Suprapubic skin (tissue), 4 donors: Measurements from ENCODE around the gene TSLP. TPM values are rescaled to one million over a fixed set of nuclear protein-coding genes. Genes with fewer than 3 reads are reported as not detected.

ENCODE experiments used
- DNase-seq, 2 donors: peaks; one replicate each; pipeline ENCODE4 v3.0.0-alpha.2; 2019; ENCODE audit warnings: low spot score in 2 of 2
- H3K27ac ChIP-seq: fragments of 200-600 bp; sonication (generic); one replicate; pipeline ENCODE4 v1.5.1; 2019
- H3K27me3 ChIP-seq: fragments of 200-600 bp; sonication (generic); one replicate; pipeline ENCODE4 v1.5.1; 2019
- H3K36me3 ChIP-seq: fragments of 200-600 bp; sonication (generic); one replicate; pipeline ENCODE4 v1.5.1; 2019
- H3K4me1 ChIP-seq: fragments of 200-600 bp; sonication (generic); one replicate; pipeline ENCODE4 v1.5.1; 2019
- H3K4me3 ChIP-seq: fragments of 200-600 bp; sonication (generic); one replicate; pipeline ENCODE4 v1.5.1; 2019; ENCODE audit warnings: mild to moderate bottlenecking
- H3K9me3 ChIP-seq: fragments of 200-600 bp; sonication (generic); one replicate; pipeline ENCODE4 v1.5.1; 2019
- EP300 ChIP-seq: sonication (generic); formaldehyde crosslinking; IDR thresholded peaks from one replicate; pipeline ENCODE4 v1.6.1; 2017; ENCODE audit warnings: antibody characterized with exemption
- POLR2A ChIP-seq, 2 donors: fragments of 450-650 bp; IDR thresholded peaks; one replicate each; pipeline ENCODE4 v1.6.1; 2017; ENCODE audit warnings: antibody characterized with exemption in 2 of 2, mild to moderate bottlenecking in 2 of 2, moderate library complexity in 2 of 2
- POLR2AphosphoS5 ChIP-seq, 3 donors: sonication (generic); formaldehyde crosslinking; IDR thresholded peaks; one replicate each; pipeline ENCODE4 v1.6.1; 2017; ENCODE audit warnings: antibody characterized with exemption in 3 of 3
- WGBS: methylation state at CpG from one replicate; pipeline ENCODE4 v1.1.5; 2018; 5-methylcytosine and 5-hydroxymethylcytosine counted together
- total RNA-seq, 4 donors: library from RNA; depleted of rRNA; stranded (reverse); fragments of >200 nt; gene quantifications; one replicate each; pipeline ENCODE4 v1.1.0, GENCODE V29; 2016
- TF ChIP-seq, protein P1 (sequence below), 2 donors: fragments of 200-600 bp in 1 of 2; fragments of 450-650 bp in 1 of 2; sonication (generic) in 1 of 2; IDR thresholded peaks; one replicate each; pipeline ENCODE4 v1.5.1; 2016 to 2019; ENCODE audit warnings: antibody characterized with exemption in 2 of 2, mild to moderate bottlenecking in 1 of 2, moderate library complexity in 1 of 2

The TSLP gene
- total RNA-seq, 4 donors from 2014 or later: 0.38 to 1.4 (median 0.62) TPM; not detected in 1

DNA sequence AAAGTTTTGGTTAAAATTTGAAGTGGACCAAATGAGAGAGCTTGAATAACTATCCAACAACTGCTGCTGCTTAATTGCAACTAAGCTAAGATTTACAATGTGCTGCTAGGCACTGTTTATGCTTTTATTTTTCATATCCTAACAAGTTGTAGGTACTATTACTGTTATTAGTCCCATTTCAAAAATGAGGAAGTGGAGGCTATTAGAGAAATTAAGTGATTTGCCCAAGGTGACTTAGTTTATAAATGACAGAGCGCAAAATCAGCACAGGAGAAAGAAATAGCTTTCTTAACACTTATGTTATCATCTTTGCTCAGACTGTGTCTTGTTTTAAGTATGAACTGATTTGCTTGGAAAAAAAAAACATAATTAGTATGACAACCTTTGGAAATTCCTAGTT is 43.7 kb downstream of the TSLP start:
- WGBS: 95% methylated on average over 1 of the region's 1 CpG
- Histone ChIP-seq H3K27me3 (no peaks in the 10 kb centered on the region), H3K4me1 (no peaks in the 10 kb centered on the region), H3K27ac (no peak overlapping the region), H3K4me3 (no peak overlapping the region), H3K9me3 (no peaks in the 10 kb centered on the region), H3K36me3 (peaks cover 39% of the 10 kb centered on the region)
- no peak for DNase-seq
- TF ChIP-seq EP300 (no peak), POLR2AphosphoS5 (IDR thresholded peaks at IDR 0.05) (no peak), POLR2A (IDR thresholded peaks at IDR 0.05) (no peak)
- TF ChIP-seq, protein P1, sequence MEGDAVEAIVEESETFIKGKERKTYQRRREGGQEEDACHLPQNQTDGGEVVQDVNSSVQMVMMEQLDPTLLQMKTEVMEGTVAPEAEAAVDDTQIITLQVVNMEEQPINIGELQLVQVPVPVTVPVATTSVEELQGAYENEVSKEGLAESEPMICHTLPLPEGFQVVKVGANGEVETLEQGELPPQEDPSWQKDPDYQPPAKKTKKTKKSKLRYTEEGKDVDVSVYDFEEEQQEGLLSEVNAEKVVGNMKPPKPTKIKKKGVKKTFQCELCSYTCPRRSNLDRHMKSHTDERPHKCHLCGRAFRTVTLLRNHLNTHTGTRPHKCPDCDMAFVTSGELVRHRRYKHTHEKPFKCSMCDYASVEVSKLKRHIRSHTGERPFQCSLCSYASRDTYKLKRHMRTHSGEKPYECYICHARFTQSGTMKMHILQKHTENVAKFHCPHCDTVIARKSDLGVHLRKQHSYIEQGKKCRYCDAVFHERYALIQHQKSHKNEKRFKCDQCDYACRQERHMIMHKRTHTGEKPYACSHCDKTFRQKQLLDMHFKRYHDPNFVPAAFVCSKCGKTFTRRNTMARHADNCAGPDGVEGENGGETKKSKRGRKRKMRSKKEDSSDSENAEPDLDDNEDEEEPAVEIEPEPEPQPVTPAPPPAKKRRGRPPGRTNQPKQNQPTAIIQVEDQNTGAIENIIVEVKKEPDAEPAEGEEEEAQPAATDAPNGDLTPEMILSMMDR (IDR thresholded peaks at IDR 0.05): no peak

DNA sequence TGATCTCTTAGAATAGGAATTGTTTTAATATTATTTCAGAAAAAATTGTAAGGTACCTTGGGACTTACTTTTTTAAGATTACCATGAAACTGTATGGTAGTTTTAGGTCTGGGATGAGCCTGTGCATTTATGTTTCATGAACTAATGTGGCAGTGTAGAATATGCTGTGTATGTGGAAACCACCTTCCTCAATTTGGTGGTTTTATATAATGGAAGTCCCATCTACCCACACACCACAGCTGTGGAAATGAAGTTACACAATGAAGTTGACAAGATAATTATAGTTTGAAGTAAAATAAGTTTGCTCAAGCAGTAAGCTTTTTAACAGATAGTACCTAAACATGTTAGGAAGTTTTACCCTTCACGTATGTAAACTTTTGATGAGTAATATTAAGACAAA is 45.0 kb downstream of the TSLP start:
- no peaks in the 10 kb centered on the region for H3K9me3 ChIP-seq
- H3K4me3 ChIP-seq: no peak overlapping the region
- TF ChIP-seq, protein P1 (IDR thresholded peaks at IDR 0.05): no peak
- TF ChIP-seq POLR2A (IDR thresholded peaks at IDR 0.05) (no peak), EP300 (no peak), POLR2AphosphoS5 (IDR thresholded peaks at IDR 0.05) (no peak)
- DNase-seq: no peak
- H3K4me1 ChIP-seq: no peaks in the 10 kb centered on the region
- H3K27ac ChIP-seq: no peak overlapping the region
- H3K36me3 ChIP-seq: peaks cover 43% of the 10 kb centered on the region
- no peaks in the 10 kb centered on the region for H3K27me3 ChIP-seq
- WGBS: 84% methylated on average over 1 of the region's 1 CpG

DNA sequence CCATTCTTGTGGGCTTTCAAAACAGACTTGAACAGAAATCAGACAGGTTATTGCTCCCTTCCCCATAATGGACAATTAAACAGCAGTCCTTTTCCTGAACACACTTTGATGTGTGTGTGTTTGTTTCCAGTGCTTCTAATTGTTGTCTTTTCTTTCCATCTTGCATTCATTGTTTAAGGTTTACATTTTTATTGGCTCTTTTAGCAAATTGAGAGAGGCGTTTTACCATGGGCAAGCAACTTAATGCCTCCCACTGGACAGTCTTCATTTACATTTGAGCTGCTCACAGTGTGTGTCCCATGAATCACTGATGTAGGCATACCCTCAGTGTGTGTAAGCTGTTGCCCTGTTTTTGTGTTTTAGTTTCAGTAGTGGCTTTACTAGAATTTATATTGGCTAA is 45.6 kb downstream of the TSLP start:
- H3K4me3 ChIP-seq: no peak overlapping the region
- H3K36me3 ChIP-seq: peaks cover 45% of the 10 kb centered on the region
- H3K9me3 ChIP-seq: no peaks in the 10 kb centered on the region
- 72% methylated on average over 1 of the region's 1 CpG for WGBS
- TF ChIP-seq, protein P1 (IDR thresholded peaks at IDR 0.05): no peak
- TF ChIP-seq POLR2A (IDR thresholded peaks at IDR 0.05) (no peak), POLR2AphosphoS5 (IDR thresholded peaks at IDR 0.05) (no peak), EP300 (no peak)
- no peaks in the 10 kb centered on the region for H3K27me3 ChIP-seq
- H3K27ac ChIP-seq: no peak overlapping the region
- no peak for DNase-seq
- H3K4me1 ChIP-seq: no peaks in the 10 kb centered on the region

DNA sequence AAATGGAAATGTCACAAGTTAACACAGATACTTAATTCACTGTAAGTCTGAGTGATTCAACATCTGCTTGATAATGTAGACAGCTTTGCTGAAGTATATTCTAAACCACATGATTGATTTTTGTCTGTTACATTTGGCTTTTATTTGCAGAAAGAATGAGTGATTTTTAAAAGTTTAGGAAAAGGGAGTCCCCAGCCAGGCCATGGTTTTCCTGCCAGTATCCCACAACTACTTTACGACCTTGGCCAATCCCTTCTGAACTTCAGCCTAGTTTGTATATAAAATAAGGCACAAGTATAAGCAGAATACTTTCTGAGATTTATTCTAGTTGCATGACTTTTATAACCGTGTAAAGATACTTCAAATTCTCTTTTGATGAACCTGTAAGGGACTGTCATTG is 47.7 kb downstream of the TSLP start:
- H3K27me3 ChIP-seq: no peaks in the 10 kb centered on the region
- no peaks in the 10 kb centered on the region for H3K9me3 ChIP-seq
- no peak for DNase-seq
- 82% methylated on average over 2 of the region's 2 CpGs for WGBS
- no peaks in the 10 kb centered on the region for H3K4me1 ChIP-seq
- peaks cover 60% of the 10 kb centered on the region for H3K36me3 ChIP-seq
- H3K4me3 ChIP-seq: no peak overlapping the region
- TF ChIP-seq, protein P1 (IDR thresholded peaks at IDR 0.05): no peak
- TF ChIP-seq POLR2A (IDR thresholded peaks at IDR 0.05) (no peak), POLR2AphosphoS5 (IDR thresholded peaks at IDR 0.05) (no peak), EP300 (no peak)
- H3K27ac ChIP-seq: no peak overlapping the region

DNA sequence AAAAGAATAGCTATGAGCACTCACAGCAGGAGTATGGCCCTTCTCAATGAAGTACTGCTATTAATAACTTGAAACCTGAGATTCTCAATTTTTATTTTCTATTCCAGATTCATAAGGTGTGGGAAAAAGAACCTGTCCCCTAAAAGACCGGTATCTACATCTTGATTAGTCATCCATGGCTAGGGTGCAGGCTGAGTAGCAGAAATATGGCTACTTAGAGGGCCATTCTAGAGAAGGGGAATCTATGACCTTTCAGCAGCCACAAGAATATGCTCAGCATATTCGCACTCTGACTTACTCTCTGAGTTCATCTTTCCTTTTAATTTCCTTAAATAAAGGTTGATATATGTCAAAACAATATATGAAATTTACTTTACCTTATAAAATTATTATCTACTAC is 48.3 kb downstream of the TSLP start:
- Histone ChIP-seq H3K4me1 (no peaks in the 10 kb centered on the region), H3K9me3 (no peaks in the 10 kb centered on the region), H3K27me3 (no peaks in the 10 kb centered on the region), H3K36me3 (peaks cover 64% of the 10 kb centered on the region), H3K4me3 (no peak overlapping the region), H3K27ac (no peak overlapping the region)
- DNase-seq: no peak
- TF ChIP-seq EP300 (no peak), POLR2AphosphoS5 (IDR thresholded peaks at IDR 0.05) (no peak), POLR2A (IDR thresholded peaks at IDR 0.05) (no peak)
- TF ChIP-seq, protein P1 (IDR thresholded peaks at IDR 0.05): no peak
- WGBS: 80% methylated on average over 2 of the region's 2 CpGs
